Measurements from ENCODE around the gene RNF8. TPM values are rescaled to one million over a fixed set of nuclear protein-coding genes. Genes with fewer than 3 reads are reported as not detected.

The RNF8 gene
- total and polyA plus RNA-seq, 2 of the 4 experiments (the other 2 are of a cell fraction) = 16.5 to 17.9 TPM

DNA sequence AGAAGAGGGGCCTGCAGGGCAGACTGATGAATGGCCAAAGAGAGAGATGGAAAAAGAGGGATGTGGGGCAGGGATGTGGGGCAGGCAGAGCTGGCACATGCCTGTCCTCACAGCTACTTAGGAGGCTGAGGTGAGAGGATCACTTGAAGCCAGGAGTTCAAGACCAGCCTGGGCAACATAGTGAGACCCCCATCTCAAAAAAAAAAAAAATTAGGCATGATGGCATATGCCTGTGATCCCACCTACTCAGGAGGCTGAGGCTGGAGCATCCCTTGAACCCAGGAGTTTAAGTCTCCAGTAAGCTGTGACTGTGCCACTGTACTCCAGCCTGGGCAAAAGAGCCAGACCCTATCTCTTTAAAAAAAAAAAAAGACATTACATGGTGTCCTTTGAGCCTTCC is 34.8 kb downstream of the RNF8 start:
- ChIA-PET CTCF (no interaction called here), POLR2A (ENCODE audit: unreplicated experiment) (no interaction called here)
- in situ Hi-C loops (cut with MboI; ENCODE audit: low sequenced_read_pairs) = no loop called here
- no peak for TF ChIP-seq FOS (IDR thresholded peaks at IDR 0.05; ENCODE audit: low read depth, low read length)
- TF ChIP-seq, protein P1, sequence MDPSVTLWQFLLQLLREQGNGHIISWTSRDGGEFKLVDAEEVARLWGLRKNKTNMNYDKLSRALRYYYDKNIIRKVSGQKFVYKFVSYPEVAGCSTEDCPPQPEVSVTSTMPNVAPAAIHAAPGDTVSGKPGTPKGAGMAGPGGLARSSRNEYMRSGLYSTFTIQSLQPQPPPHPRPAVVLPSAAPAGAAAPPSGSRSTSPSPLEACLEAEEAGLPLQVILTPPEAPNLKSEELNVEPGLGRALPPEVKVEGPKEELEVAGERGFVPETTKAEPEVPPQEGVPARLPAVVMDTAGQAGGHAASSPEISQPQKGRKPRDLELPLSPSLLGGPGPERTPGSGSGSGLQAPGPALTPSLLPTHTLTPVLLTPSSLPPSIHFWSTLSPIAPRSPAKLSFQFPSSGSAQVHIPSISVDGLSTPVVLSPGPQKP (IDR thresholded peaks at IDR 0.05; ENCODE audit: borderline replicate concordance, low read depth, low read length) = no peak
- TF ChIP-seq RAD21 (IDR thresholded peaks at IDR 0.05; ENCODE audit: low read length) = no peak
- TF ChIP-seq CHD1 (IDR thresholded peaks at IDR 0.05; ENCODE audit: low read depth, low read length) = no peak
- TF ChIP-seq, protein P2, sequence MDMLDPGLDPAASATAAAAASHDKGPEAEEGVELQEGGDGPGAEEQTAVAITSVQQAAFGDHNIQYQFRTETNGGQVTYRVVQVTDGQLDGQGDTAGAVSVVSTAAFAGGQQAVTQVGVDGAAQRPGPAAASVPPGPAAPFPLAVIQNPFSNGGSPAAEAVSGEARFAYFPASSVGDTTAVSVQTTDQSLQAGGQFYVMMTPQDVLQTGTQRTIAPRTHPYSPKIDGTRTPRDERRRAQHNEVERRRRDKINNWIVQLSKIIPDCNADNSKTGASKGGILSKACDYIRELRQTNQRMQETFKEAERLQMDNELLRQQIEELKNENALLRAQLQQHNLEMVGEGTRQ (IDR thresholded peaks at IDR 0.05; ENCODE audit: low read depth, low read length) = no peak
- TF ChIP-seq BHLHE40 (IDR thresholded peaks at IDR 0.05; ENCODE audit: low read depth, low read length) = no peak
- no peak for TF ChIP-seq CEBPB (IDR thresholded peaks at IDR 0.05; ENCODE audit: low read depth, low read length)
- TF ChIP-seq MAZ (IDR thresholded peaks at IDR 0.05; ENCODE audit: borderline replicate concordance, low read depth, low read length) = no peak
- no peak for TF ChIP-seq RFX5 (IDR thresholded peaks at IDR 0.05; ENCODE audit: low read depth, low read length)
- TF ChIP-seq MAFK (IDR thresholded peaks at IDR 0.05; ENCODE audit: low read depth, low read length) = no peak
- no peak for TF ChIP-seq POLR2A (IDR thresholded peaks at IDR 0.05; ENCODE audit: low read depth, low read length)
- no peak for TF ChIP-seq MXI1 (IDR thresholded peaks at IDR 0.05; ENCODE audit: borderline replicate concordance, low read depth, low read length)
- no peak for TF ChIP-seq RCOR1 (IDR thresholded peaks at IDR 0.05; ENCODE audit: insufficient replicate concordance, low read length)
- TF ChIP-seq SMC3 (IDR thresholded peaks at IDR 0.05; ENCODE audit: low read depth, low read length) = no peak
- TF ChIP-seq, protein P3, sequence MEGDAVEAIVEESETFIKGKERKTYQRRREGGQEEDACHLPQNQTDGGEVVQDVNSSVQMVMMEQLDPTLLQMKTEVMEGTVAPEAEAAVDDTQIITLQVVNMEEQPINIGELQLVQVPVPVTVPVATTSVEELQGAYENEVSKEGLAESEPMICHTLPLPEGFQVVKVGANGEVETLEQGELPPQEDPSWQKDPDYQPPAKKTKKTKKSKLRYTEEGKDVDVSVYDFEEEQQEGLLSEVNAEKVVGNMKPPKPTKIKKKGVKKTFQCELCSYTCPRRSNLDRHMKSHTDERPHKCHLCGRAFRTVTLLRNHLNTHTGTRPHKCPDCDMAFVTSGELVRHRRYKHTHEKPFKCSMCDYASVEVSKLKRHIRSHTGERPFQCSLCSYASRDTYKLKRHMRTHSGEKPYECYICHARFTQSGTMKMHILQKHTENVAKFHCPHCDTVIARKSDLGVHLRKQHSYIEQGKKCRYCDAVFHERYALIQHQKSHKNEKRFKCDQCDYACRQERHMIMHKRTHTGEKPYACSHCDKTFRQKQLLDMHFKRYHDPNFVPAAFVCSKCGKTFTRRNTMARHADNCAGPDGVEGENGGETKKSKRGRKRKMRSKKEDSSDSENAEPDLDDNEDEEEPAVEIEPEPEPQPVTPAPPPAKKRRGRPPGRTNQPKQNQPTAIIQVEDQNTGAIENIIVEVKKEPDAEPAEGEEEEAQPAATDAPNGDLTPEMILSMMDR (conservative IDR thresholded peaks at IDR 0.05; ENCODE audit: low read depth, low read length) = no peak
- Histone ChIP-seq H3K4me3 (ENCODE audit: insufficient read depth, low read depth, low read length) (no peak overlapping the region), H4K91ac (ENCODE audit: insufficient read depth, low read depth, low read length) (no peak overlapping the region), H3K36me3 (ENCODE audit: control insufficient read depth, insufficient read depth, low read length) (peaks cover 42% of the 10 kb centered on the region), H4K20me1 (ENCODE audit: insufficient read depth, low read length) (no peaks in the 10 kb centered on the region; the same call in 1 of the 2 replicates), H2BK120ac (ENCODE audit: low read depth, low read length) (no peak overlapping the region), H2AK5ac (ENCODE audit: low read depth, low read length) (no peak overlapping the region), H3K14ac (replicated peaks; ENCODE audit: low read depth, low read length) (no peak overlapping the region), H3K9me1 (ENCODE audit: insufficient read depth, low read length) (0 out of 2 replicates have a peak, but pooled peaks cover 3% of the 10 kb centered on the region), H4K5ac (ENCODE audit: low read depth, low read length) (no peak overlapping the region), H3K9ac (ENCODE audit: low read depth, low read length) (no peak overlapping the region), H2BK5ac (ENCODE audit: low read depth, low read length, poor library complexity, severe bottlenecking) (no peak overlapping the region), H3K27me3 (ENCODE audit: control insufficient read depth, insufficient read depth, low read length) (no peaks in the 10 kb centered on the region), H3K9me3 (ENCODE audit: control insufficient read depth, insufficient read depth, low read length) (no peaks in the 10 kb centered on the region), H3K56ac (ENCODE audit: extremely low read depth, insufficient read depth, low read length) (no peak overlapping the region), H2AK9ac (replicated peaks; ENCODE audit: low read depth, low read length, poor library complexity) (no peak overlapping the region), H3K18ac (ENCODE audit: low read depth, low read length) (no peak overlapping the region), H2BK15ac (ENCODE audit: low read depth, low read length) (no peak overlapping the region), H2BK20ac (ENCODE audit: low read depth, low read length) (no peak overlapping the region), H3K27ac (ENCODE audit: insufficient read depth, low read length) (no peak overlapping the region), H3K4ac (ENCODE audit: low read depth, low read length) (no peak overlapping the region), H3K23ac (ENCODE audit: low read depth, low read length) (no peak overlapping the region), H2AFZ (replicated peaks; ENCODE audit: low read length, poor library complexity) (no peak overlapping the region), H3K79me1 (ENCODE audit: low read depth in 1 of 2, low read length in 2 of 2) (peaks cover 0 to 4% of the 10 kb centered on the region in 2 experiments; a peak in 1 of 4 replicates), H4K8ac (ENCODE audit: low read depth in 2 of 2, low read length in 2 of 2) (no peak overlapping the region), H3K4me1 (ENCODE audit: control insufficient read depth, insufficient read depth, low read length) (no peaks in the 10 kb centered on the region), H3K4me2 (ENCODE audit: low read depth, low read length) (no peak overlapping the region)
- ATAC-seq (ENCODE audit: low read depth) = no peak
- no peak for DNase-seq
- dilution Hi-C loops (cut with HindIII; ENCODE audit: low sequenced_read_pairs, unreplicated experiment) = no loop called here
- no TSS peak for BruUV-seq (replicated peaks)
- intact Hi-C loops (cut with micrococcal nuclease) = no loop called here

Data from IMR-90 (cell line).